SK-N-MC (cell line): ENCODE measurements around the gene KIAA1210.

Source experiments
- EZH2 ChIP-seq: fragments of 200-600 bp; sonication (generic); IDR thresholded peaks from one replicate; pipeline ENCODE4 v1.6.1; 2017; ENCODE audit warnings: antibody characterized with exemption
- POLR2AphosphoS5 ChIP-seq: IDR thresholded peaks from 2 replicates; pipeline ENCODE4 v1.6.1; 2012; ENCODE audit warnings: mild to moderate bottlenecking, low read depth, low read length, borderline replicate concordance

GRCh38 chrX:119067023-119067739, 60.4 kb downstream of the KIAA1210 start:
- TF ChIP-seq EZH2 (no peak), POLR2AphosphoS5 (no peak)
